GM12865 (cell line): Measurements from ENCODE around the gene SSTR3.

Source experiments
- DNase-seq: peaks from one replicate; pipeline ENCODE4 v3.0.0; 2010; ENCODE audit warnings: low read depth
- H3K4me3 ChIP-seq: 2 replicates; pipeline ENCODE4 v1.5.1; 2011; ENCODE audit warnings: mild to moderate bottlenecking, low read depth, low read length, control low read depth
- TF ChIP-seq, protein P1 (sequence below): IDR thresholded peaks from 2 replicates; pipeline ENCODE4 v1.5.1; 2011; ENCODE audit warnings: low read length, control low read depth, low read depth, inconsistent platforms; ENCODE audit not compliant: insufficient read depth; ENCODE audit errors: missing control alignments

Gene SSTR3

DNA sequence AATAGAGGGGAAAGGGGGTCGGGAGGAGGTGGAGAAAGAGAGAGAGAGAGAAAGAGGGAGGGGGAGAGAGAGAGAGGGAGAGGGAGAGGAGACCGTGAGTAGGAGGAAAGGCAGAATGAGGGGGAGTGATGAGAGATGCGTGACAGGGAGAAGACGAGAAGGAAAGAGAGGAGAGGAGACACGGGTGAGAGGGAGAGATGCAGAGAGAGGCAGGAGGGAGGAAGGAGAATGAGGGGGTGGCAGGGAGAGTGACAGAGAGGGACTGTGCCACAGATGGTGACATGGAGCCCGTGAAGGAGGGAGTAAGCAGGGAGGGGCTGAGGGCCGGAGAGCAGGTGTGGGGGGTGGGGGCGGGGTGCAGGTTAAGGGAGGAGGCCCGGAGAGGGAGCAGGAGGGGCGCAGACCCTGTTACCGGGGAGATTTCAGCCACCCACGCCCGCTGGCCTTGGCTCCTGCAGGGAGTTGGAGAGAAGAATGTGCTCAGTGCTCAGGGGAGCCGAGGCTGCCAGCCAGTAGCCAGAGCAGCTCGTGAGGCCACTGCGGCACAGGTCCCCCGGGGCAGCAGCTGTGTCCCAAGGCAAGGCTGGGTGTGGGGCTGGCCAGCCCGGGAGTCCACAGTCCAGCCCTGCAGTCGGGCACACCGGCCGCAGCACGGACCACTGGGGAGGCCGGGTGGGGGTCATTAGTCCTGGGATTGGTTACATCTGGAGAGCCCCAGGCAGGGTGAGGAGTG, at the start of gene SSTR3:
TSS of gene SSTR3 (minus strand) at position 304 of the 733 bp plus-strand sequence. CDS start 4,674 bp downstream, outside the sequence.
- TF ChIP-seq, protein P1, sequence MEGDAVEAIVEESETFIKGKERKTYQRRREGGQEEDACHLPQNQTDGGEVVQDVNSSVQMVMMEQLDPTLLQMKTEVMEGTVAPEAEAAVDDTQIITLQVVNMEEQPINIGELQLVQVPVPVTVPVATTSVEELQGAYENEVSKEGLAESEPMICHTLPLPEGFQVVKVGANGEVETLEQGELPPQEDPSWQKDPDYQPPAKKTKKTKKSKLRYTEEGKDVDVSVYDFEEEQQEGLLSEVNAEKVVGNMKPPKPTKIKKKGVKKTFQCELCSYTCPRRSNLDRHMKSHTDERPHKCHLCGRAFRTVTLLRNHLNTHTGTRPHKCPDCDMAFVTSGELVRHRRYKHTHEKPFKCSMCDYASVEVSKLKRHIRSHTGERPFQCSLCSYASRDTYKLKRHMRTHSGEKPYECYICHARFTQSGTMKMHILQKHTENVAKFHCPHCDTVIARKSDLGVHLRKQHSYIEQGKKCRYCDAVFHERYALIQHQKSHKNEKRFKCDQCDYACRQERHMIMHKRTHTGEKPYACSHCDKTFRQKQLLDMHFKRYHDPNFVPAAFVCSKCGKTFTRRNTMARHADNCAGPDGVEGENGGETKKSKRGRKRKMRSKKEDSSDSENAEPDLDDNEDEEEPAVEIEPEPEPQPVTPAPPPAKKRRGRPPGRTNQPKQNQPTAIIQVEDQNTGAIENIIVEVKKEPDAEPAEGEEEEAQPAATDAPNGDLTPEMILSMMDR: no peak
- no peak for DNase-seq
- H3K4me3 ChIP-seq: no peak within 1 kb of the TSS

DNA sequence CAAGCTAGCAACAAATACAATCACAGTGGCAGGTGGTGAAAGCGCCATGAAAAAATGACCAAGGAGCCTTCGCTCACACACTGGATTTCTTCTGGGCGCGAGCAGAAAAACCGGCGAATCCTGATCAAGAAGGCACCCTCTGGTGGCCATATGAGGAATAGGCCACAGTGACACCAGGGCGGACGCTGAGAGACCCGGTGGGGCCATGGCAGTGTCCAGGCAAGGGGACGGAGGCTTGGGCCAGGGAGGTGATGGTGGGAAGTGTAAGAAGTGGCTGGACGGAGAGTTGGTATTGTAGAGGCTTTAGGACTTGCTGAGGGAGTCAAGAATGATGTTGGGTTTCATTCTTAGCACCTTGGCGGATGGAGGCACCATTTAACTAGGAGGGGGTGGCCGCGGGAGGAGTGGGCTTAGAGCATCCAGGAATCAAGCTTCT, 48.6 kb upstream of the SSTR3 start:
- TF ChIP-seq, protein P1: peak; percentile 96
- DNase-seq: peak; percentile 74
- no peak overlapping the region for H3K4me3 ChIP-seq

DNA sequence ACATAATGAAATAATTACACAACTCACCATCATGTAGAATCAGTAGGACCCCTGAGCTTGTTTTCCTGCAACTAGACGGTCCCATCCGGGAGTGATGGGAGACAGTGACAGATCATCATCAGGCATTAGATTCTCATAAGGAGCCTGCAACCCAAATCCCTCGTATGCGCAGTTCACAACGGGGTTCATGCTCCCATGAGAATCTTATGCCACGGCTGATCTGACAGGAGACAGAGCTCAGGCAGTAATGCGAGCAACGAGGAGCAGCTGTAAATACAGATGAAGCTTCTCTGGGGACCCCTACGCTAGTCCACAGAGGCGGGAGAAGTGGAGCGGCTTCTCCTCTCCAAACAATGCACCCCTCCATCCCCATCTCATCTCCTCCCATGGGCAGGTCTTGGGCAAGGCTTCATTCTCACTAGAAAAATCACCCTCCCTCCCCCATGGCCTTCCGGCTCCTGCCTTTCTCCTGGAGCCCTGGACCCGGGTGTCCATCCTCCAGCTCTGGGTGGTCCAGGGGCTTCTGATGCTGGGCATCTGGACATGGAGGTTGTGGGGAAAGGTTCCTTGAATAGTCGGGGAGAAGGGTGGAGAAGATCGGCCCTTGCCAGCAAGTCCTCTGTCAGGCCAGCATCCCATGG, 48.0 kb upstream of the SSTR3 start:
- TF ChIP-seq, protein P1: no peak
- H3K4me3 ChIP-seq: no peak overlapping the region

DNA sequence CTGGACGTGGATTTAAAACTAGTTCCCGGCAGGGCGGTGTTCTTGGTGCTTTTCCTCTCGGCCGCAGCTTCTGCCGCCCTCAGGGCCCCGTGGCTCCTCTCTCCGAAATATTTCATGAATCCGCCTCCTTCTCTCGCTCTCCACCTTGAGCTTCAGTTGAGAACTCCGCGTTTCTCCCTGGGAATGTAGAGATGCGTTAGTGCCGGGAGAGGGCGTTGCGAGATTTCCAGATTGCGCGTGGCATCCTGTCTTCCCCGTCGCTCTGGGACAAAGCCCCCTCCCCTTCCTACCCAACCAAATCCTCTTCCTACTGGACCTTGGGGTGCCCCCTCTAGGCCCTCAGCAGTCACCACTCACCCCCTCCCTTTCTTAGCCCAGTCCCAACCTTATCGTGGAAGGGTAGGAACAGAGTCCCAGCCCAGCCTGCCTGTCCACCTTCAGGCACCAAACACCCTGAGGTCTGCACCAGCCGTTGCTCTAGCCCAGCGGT, 47.3 kb upstream of the SSTR3 start:
- no peak for DNase-seq
- H3K4me3 ChIP-seq: no peak overlapping the region
- TF ChIP-seq, protein P1: peak; percentile 21

More for the DNA sequence above, 48.0 kb upstream of the SSTR3 start:
- DNase-seq: no peak

DNA sequence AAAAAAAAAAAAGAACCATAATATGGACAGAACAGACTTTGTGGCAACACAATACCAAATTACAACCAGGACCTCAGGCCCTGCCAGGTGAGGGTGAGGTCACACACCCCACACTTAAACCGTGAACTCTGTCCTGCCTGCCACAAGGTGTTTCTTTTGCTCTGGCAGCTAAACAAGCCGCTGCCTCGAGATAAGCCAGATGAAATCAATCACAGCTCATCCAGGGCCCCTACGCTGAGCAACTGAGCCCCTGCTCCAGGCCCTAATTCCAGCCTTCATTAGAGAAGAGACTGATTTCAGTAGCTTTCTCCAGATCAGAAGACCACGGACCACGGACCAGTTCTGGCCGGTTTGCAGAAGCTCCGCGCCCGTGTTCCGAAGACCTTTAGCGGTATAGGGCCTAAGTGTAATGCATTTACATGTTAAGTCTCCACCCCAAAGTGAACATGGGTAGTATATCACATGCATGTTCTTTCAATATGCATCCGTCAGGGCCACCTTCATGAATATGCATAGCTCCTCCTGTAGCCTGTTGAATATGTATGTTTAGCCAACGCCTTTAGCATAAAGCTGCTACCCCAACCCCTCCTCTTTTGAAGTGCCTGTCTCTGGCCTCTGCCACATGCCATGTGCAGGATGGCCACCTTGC, 46.6 kb upstream of the SSTR3 start:
- no peak for DNase-seq
- TF ChIP-seq, protein P1: no peak
- H3K4me3 ChIP-seq: no peak overlapping the region

DNA sequence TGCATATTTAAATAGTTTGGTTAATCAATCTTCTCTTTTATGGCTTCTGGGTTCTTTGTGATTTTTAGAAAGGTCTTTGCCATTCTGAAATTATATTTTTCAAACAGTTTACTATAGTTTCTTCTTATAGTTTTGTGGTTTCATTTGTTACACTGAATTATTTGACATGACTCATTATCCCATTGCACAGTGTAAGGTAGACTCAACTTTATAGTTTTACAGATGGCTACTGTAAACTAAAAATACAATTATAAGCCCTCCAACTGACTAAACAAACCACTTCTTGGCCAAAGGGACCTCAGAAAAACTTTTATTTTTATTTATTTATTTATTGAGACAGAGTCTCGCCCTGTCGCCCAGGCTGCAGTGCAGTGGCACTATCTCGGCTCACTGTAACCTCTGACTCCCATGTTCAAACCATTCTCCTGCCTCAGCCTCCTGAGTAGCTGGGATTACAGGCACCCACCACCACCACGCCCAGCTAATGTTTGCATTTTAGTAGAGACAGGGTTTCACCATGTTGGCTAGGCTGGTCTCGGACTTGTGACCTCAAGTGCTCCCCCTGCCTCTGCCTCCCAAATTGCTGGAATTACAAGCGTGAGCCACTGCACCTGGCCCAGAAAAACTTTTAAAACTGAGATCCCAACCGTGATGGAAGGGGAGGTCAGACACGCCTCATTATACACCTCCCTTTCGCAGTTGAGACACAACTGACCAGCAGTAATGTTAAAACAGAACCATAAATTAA, 45.9 kb upstream of the SSTR3 start:
- DNase-seq: no peak
- TF ChIP-seq, protein P1: no peak
- no peak overlapping the region for H3K4me3 ChIP-seq
